ENCODE data around the gene SRGAP2B.
"Not testable (repeated sequence)": the region's sequence is repeated elsewhere in the genome, so short reads cannot be mapped to it uniquely, and the experiment has no call there.

The SRGAP2B gene

DNA sequence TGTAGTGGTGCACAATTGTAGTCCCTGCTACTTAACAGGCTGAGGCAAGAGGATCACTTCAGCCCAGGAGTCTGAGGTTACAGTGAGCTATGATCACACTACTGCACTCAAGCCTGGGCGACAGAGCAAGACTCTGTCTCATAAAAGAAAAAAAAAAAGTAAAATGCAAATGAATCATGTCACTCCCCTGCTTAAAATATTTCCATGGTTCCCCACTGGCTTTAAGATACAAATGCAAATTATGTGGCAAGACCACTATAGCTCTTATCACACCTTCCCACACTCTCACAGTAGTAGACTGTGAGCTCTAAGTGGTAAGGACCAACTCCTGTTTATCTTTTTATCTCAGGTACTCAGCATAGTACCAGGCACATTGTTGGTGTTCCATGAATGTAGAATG, 53.6 kb downstream of the SRGAP2B start:
- not testable (repeated sequence) for DNase-seq

DNA sequence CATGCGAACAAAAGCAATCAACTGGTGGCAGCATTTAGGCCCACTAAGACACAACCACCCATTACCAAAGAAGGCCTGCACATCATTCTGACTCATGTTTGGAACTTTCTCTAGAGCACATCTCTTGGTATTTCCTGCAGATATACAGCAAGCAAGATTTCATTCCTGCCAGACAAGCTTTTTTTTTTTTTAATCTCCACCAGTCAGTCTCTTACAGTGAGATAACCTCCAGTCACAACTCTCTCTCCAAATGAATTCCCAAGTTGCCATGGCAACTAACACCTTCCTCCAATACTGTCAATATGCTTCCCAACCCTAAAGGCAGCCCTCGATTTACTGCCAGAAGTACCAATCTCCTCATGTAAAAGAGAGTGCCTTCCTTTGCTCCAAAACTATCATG, 59.1 kb downstream of the SRGAP2B start:
- DNase-seq: not testable (repeated sequence)

DNA sequence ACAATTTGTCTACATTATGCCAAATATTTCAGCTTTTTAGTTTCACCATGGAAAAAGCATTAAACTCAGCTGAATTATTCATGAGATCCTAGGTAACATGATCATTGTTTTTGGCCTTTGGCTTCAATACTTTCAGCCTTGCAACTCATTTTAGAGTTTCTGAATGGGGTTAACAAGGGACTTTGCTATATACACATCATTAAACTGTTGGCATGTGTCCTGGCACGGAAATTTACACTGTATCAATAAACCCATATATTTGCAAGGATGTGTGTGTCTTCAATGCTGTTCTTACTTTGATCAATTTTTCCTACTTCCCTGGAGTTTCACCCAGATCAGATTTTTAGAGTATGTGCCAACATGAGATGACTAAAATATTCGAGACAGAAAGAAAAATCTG, 61.6 kb downstream of the SRGAP2B start:
- DNase-seq: not testable (repeated sequence)

DNA sequence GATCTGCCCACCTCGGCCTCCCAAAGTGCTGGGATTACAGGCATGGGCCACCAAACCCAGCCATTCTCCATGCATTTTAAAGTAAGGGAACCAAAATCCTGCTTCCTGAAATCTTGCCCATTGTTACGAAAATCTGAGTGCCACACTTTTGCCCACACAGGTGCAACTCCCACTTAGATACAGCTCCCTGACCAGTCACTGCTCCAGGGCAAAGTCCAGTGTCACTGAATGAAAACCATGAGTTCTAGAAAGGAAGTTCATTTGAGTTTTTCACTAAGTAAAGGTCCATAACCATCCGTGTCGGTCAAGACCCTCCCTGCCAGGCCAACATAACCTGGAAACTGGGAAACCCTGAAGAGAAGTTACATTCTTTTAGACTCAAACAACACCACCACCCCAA, 67.9 kb downstream of the SRGAP2B start:
- not testable (repeated sequence) for DNase-seq

DNA sequence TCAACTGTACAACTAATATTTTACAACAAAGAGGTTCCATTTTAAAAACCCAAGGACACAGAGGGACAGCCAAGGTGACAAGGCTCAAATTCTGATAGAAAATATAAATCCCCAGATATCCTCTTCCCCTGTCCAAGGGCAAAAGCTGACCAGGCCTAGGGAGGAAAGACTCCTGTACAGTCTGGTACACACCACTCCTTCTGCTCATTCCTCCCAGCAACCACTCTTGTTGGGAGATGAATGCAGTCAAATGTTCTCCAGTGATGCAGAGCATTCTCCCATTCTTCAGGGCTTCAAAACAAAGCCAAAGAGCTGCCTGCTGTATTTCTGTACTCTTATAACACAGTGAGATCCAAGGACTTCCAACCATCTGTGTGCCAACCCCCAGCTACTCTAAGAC, 69.8 kb downstream of the SRGAP2B start:
- not testable (repeated sequence) for DNase-seq

DNA sequence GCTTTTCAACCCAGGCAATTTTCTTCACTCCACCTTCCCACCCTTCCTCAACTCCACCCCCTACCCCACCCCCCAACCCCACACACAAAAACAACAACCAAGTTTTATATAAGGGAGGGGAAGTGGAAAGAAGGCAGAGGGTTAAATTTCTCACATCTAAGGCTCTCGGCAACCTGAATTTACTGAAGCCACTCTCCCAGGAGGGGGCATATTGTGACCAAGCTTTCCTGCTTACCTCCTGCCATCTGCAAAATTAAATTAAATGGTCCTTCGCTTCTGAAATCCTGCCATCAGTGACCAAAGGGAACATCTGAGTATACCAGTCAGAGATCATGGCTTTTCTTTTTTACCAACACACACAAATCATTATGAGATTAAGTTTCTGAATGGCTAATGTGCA, 72.9 kb downstream of the SRGAP2B start:
- DNase-seq: not testable (repeated sequence)

DNA sequence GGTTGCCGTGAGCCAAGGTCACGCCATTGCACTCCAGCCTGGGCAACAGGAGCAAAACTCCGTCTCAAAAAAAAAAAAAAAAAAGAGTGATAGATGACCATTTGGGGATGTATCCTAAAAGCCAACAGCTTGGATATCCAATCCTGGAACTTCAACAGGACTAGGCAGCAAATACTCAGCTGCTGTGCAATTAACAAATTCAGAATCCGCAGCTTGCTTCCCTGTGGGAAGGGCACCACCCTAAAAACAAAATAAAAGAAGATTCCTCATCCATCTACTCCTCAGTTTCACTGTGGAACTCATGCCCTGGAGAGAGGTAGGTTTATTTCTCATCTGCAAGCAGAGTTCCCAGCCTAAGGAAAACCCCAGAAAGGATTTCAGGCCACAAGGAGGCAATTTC, 73.4 kb downstream of the SRGAP2B start:
- DNase-seq: not testable (repeated sequence)

DNA sequence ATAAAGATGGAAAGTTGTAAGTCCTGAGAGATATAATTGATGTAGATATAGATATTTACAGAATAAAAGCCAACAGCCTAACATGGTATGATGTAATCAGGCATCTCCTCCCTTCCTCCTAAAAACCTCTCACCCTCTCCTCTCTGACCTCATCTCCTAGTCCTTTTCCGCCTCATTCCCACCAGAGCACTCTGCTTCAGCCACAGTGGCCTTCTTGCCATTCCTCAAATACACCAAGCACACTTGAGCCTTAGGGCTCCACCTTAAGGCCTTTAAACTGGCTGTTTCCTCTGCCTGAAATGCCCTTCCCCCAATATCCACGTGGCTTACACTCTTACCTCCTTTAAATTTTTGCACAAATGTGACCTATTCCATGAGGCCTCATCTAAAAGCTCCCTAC, 75.4 kb downstream of the SRGAP2B start:
- not testable (repeated sequence) for DNase-seq

DNA sequence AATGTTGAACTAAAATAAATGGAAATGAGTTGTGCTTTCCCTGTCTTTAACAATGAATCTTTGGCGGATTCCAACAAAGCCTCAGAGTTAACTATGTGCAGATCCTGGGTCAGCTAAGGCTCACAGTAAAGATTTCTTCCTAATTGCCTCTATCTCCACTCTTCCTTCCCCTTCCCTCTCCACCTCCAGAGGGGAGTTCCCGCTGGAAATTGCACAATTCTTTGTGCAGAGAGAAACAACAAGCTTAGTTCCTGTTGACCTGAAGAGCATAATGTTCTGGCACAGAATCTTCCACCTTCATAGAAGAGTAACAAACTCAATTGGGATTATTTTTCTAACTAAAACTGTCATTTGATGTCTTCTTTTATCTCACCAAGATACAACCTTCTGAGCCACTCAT, 77.4 kb downstream of the SRGAP2B start:
- DNase-seq: not testable (repeated sequence)

DNA sequence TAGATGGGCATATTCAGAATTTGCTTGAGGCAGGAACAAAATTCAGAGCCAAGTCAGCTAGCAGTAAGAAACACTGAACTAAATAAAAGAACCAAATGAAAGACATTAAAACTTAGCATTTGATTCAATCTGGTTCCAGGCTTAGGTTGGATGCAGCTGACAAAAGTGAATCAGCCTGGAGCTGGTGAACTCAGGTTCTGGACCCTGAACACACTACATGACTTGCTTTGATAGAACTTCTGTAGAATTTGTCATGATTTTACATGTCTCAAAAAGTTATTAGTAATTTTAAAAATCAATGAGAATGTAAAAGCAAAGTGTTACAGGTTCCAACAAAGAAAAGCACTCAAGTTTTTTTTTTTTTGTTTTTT, 78.7 kb downstream of the SRGAP2B start:
- not testable (repeated sequence) for DNase-seq

DNA sequence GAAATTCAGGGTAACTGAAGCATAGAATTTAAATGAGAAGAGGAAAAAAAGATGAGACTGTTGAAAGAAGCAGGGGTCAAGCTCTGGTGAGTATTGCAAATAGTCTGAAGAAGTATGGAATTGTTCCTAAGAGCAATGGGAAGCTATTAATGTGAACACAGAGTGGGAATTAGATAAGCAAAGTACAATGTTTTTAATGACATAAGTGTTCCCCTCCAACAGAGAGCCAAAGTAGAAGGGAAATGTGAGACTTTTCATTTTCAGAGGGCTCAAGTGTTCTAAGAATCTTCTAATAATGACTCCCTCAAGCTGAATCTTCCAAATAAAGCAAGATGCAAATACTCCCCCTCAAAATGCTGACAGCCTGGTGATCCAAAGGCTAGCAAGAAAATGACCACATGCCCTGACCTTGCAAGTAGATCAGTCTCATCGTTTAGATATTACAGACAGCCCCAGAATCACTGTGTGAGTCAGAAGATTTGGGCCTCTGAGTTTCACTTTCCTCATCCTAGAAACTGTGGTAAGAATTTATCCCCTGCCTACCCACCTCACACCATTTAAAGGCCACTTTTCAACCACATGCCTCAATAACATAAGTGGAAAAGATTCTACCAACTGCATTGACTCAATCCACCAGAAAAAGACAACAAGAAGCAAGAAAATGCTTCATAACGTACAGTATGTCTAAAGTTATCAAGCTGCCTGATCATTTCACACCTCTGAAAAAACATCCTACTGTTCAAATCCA, 79.2 kb downstream of the SRGAP2B start:
- not testable (repeated sequence) for DNase-seq

DNA sequence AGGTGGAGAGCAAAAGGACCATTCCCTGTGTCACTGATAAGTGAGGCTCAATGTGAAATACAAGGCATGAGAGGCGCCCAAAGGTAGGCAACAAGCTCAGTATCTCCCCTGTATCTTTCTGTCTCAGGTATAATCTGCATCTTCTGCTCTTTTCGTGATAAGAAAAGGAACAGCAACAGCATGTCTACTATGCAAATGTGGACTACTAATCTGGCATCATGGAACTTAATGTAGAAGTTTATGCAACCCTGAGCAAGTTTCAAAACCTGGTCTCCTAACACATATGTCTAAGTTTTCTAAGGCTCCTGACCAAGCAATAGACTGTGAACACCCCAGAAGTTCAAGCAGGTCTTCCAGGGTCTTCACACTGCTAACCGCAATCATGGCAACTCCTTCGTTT, 81.8 kb downstream of the SRGAP2B start:
- DNase-seq: not testable (repeated sequence)

DNA sequence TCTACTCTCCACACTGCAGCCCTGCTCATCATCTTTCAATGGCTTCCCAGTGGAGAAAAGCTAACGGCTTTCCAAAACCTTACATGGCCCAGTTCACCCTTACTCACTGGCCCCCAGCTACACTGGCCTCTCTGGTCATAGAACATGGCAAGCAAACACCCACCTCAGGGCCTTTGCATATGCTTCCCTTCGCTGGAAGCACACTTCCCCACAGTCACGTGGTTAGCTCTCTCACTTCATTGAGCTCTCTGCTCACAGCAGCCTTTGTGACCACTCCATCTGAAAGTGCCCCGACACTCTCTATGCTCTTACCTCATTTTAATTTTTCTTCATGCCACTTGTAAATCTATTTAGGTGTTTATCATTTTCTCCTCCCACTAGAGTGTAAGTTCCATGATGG, 83.3 kb downstream of the SRGAP2B start:
- not testable (repeated sequence) for DNase-seq

DNA sequence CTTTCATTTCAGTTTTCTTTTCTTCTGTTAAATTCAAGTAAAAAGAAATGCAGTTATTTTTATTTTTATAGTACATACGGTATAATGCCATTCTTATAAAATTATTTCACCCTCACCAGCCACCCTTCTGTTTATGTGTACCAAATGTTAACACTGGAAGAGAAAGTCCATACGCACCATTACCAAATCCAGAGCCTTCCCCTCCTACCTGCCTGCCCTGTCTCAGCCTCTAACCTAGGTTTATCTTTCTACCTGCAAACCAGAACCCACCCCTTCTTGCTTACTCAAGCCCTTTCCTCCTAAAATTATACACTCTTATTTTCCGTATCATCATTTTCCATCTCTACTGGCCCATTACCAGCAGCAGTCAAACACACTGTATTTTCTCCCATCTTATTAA, 84.5 kb downstream of the SRGAP2B start:
- DNase-seq: not testable (repeated sequence)

DNA sequence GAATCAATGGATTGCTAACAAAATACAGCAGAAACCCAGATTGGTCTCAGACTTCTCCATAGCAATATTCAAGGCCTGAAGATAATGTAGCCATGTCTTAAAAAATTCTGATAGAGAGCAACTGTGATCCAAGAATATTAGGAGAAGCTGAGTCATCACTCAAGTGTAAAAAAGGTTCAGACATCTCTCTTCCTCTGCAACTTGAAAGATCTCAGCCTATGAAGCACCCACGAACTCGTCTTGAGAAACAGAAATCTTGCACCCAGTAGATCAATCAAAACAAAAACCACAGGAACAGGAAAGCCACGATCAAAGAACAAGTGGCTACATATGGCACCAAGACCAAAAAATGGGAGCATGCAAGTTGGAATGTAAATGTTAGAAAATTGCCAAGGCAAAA, 85.2 kb downstream of the SRGAP2B start:
- not testable (repeated sequence) for DNase-seq

DNA sequence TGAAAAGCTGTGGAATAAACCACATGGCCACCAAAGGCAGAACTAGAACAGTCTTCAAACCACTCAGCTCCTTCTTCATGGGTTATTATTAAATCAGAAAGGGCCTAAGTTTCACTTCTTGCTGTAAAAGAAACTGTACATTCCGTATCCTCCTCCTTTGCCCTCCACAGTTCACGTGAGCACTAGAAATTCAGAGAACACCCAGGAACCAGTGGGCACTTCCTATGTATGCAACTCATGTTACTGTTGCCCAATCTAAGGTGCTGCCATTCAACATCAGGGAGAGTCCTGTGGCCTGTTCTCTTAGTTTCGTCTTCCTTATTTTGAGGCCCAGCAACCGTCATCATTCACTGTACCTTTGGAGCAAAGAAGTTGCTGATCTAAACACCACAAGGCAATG, 86.7 kb downstream of the SRGAP2B start:
- not testable (repeated sequence) for DNase-seq

DNA sequence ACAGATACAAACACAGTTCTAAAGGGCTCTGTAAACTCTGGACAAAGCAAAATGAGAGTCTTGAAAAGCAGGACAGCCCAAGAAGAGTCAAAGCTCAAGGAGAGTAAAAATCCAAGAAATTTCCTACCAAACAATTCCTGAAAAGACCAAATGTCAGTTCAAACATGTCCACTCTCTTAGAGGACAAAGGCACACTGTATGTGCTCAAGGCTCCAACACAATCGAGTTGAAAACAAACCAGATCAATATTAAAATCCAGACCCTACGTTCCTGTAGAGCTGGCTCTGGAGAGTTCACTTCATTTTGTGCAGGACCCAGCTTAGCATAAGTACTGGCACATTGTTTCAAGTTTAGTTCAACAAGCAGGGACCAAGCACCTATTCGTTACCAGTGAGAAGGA, 90.0 kb downstream of the SRGAP2B start:
- DNase-seq: not testable (repeated sequence)

DNA sequence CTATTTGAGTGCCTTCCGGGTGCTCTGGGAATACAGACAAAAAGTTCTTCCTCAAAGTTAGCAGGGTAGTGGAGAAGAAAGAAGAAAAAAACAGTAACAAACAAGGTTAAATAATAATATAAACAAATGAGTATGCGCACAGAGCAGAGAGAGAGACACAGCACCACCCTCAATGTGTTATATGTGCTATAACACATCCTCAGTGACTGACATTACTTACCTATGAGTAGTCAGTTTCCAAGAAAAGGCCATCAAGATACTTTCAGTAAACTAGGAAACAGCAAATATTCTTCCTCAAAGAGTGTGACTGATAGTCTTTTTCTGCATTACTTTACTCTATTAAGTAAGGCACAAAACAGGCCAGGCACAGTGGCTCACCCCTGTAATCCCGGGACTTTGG, 93.7 kb downstream of the SRGAP2B start:
- not testable (repeated sequence) for DNase-seq

DNA sequence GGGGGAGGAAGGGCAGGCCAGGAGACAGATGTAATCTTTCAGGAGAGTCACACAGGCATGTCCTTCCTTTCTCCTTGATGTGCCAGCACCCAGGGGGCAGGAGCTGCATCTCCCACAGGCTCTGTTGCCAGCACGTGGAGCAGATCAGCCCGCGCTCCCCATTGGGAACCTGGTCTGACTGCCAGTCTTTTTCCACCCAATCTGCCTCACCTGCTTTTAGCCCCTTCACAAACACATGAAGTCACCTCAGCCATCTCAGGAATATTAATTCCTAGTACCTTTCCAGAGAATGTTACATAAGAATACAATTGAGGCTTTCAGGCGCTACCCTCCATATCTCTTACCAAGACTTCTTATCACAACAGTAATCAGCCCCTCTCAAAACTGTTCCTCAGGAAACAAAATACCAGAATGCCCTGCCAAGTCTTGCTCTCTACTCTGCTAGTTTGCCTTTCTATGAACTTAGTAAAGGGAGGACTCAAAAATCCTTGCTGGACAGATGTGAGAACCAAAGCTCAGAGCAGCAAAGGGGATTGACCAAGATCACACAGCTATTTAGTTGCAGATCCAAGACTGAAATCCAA, 94.3 kb downstream of the SRGAP2B start:
- not testable (repeated sequence) for DNase-seq

DNA sequence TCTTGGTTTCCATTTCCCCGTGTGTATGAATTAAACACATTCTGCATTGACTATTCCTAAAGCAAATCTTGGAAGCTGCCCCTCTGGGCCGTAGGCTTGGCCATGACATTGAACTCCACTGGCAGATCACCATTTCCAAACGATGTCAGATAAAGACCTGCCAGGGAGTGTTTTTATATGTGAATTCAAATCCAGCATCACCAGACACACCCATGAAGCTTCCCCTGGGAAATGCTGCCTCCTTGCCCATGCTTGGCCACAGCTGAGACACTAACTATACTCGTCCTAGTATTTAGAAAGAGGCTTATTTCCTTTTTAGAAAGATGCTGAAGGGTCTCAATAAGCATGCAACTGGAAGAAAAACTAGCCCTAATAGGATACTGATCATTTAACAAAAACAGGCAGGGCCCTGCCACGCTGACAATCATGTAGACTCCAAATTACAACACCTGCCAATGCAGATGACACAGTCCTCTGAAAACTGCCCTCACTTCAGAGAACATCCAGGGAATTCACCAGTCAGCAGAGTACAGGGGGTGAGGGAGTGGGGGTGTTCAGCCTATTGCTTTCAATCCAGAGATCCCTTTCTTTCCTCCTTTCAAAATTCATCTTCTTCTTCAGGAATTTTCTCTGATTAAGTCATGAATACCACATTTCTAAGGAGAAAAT, 94.9 kb downstream of the SRGAP2B start:
- not testable (repeated sequence) for DNase-seq

DNA sequence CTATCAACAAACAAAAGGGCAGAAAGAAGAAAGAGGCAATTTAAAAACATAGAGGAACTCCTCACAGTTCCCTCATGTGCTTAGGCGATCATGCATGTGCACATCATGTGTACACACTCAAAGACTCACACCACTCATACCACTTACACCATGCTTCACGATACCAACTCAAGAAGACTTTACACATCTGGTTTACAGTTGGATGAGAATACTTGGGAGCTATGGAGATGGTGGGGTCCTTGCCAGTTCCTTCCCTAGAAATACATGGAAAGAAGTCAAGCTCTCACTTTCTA, 96.2 kb downstream of the SRGAP2B start:
- DNase-seq: not testable (repeated sequence)

DNA sequence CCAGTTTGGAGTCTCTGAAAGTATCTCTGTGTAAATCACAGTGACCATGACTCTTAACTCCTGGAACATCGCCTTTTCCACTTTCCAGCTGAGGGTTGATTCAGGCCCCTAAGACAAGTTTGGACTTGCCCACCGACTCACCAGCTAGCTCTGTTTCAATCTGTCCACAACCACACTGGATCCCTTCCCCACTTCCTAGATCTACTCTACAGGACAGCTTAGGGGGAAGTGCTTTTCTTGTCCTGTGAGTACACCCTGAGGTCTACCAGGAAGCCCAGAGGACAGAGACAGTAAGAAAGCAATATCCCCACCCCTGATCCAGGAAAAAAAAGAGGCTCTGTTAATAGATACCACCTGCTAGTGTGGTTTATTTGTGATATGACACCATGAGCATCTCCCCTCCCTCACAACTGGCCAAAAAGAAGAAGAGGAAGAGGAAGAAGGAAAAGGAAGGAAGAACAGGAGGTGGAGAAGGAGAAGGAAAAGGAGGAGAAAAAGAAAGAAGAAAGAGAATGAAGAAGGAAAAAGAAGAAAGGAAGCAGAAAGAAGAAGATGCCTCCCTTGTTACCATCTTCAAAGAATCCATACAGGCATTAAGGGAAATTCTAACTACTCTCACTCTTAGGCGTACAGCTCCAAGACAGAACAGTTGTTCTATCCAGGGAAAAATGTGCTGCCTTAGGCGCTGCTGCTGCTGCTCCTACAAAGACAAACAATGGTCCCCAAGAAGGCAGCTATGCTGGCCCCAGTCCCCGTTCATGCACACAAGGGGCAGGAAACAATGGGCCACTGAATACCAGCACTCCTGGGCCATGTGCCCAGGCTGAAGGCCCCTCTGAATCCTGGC, 96.8 kb downstream of the SRGAP2B start:
- not testable (repeated sequence) for DNase-seq

DNA sequence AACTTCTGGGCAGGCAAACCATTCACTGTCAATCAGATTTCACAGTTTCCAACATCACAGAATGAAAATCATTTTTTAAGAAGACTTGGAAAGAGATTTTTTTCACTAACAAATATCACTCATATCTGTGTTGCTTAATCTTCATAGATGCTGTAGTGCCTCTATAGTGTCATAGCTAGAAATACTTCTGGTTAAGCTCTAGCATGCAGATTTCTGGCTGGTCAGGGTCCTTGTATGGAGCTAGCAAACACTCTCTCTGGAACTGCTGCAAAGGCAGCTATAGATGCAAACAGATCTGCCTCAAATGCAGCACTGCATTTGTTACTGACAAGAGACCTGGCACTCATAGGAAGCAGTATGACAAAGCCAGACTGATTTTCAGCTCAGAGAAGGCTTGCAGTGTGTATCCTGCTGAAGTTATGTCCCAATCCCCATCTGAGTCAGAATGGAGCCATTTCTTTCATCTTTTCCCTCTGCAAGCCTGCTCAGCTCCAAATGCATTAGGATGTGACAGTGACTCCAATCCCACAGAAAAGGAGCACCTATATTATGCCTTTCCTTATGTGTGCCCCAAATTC, 99.2 kb downstream of the SRGAP2B start:
- not testable (repeated sequence) for DNase-seq

All from DMS153 (cell line).